Liver (tissue), 3 donors: ENCODE data around the gene GSK3B.

Experiments used
- ATF3 ChIP-seq: IDR thresholded peaks from 2 replicates; pipeline ENCODE4 v1.6.1; 2016; ENCODE audit warnings: antibody characterized with exemption
- CTCF ChIP-seq: fragments of 150-350 bp; IDR thresholded peaks from 2 replicates; pipeline ENCODE4 v1.5.1; 2017; ENCODE audit warnings: improper control_type of control experiment, low read depth, low read length; ENCODE audit not compliant: missing input control
- FOXA1 ChIP-seq: IDR thresholded peaks from 2 replicates; pipeline ENCODE4 v1.6.1; 2016; ENCODE audit warnings: antibody characterized with exemption
- FOXA2 ChIP-seq: IDR thresholded peaks from 2 replicates; pipeline ENCODE4 v1.6.1; 2016; ENCODE audit warnings: antibody characterized with exemption
- GABPA ChIP-seq, 2 donors: IDR thresholded peaks in 1 of 2; conservative IDR thresholded peaks in 1 of 2; 2 replicates each; pipeline ENCODE4 v1.6.1; 2016; ENCODE audit warnings: antibody characterized with exemption in 2 of 2, mild to moderate bottlenecking in 1 of 2, moderate library complexity in 1 of 2
- HNF4G ChIP-seq: IDR thresholded peaks from 2 replicates; pipeline ENCODE4 v1.6.1; 2016; ENCODE audit warnings: antibody characterized with exemption
- JUND ChIP-seq, 2 donors: IDR thresholded peaks; 2 replicates each; pipeline ENCODE4 v1.6.1; 2016; ENCODE audit warnings: antibody characterized with exemption in 2 of 2
- MAX ChIP-seq: IDR thresholded peaks from 2 replicates; pipeline ENCODE4 v1.6.1; 2016; ENCODE audit warnings: antibody characterized with exemption
- RXRA ChIP-seq, 2 donors: IDR thresholded peaks; 2 replicates each; pipeline ENCODE4 v1.6.1; 2017 to 2018; ENCODE audit warnings: antibody characterized with exemption in 2 of 2, mild to moderate bottlenecking in 1 of 2
- ZBTB33 ChIP-seq: IDR thresholded peaks from 2 replicates; pipeline ENCODE4 v1.6.1; 2016; ENCODE audit warnings: antibody characterized with exemption
- donor health status: healthy.
- donor health status: healthy.

GRCh38 chr3:120114376-120114775 is 20.1 kb upstream of the GSK3B start:
- no peak for TF ChIP-seq CTCF
- no peak for TF ChIP-seq HNF4G
- no peak for TF ChIP-seq JUND (IDR thresholded peaks at IDR 0.05)
- TF ChIP-seq ZBTB33 = no peak
- TF ChIP-seq GABPA (IDR thresholded peaks at IDR 0.05 in 1 of 2, conservative IDR thresholded peaks at IDR 0.05 in 1 of 2) = no peak
- no peak for TF ChIP-seq MAX
- no peak for TF ChIP-seq FOXA1
- no peak for TF ChIP-seq ATF3
- TF ChIP-seq RXRA (IDR thresholded peaks at IDR 0.05) = no peak
- TF ChIP-seq FOXA2 = no peak
